HepG2 (cell line): Measurements from ENCODE around the gene CDK5RAP1. TPM values are rescaled to one million over a fixed set of nuclear protein-coding genes. Genes with fewer than 3 reads are reported as not detected.

Source experiments
- ATAC-seq: fragments of 200-7000 bp; cut with Tn5 transposase; 3 replicates; pipeline ENCODE4 v1.9.1; 2020; ENCODE audit warnings: mild to moderate bottlenecking, moderate library complexity
- BruUV-seq: library from RNA; stranded (reverse); fragments of 400-500 nt; replicated peaks from 2 replicates; lab custom pipeline; 2021; lab: Mats Ljungman, UMichigan
- CTCF ChIA-PET: fragments of 300-600 bp; formaldehyde crosslinking; extraction: SDS; loops from one replicate; lab custom pipeline; 2021; ENCODE audit warnings: low total read pairs, inconsistent platforms, low intra/inter-chr PET ratio; lab: Yijun Ruan, JAX
- POLR2A ChIA-PET: fragments of 350-600 bp; sonication (Branson Sonifier 250); formaldehyde crosslinking; loops from one replicate; lab custom pipeline; 2020; ENCODE audit warnings: antibody characterized with exemption, inconsistent platforms; lab: Yijun Ruan, JAX
- DNase-seq: peaks from one replicate; pipeline ENCODE4 v3.0.0-alpha.2; 2015; ENCODE audit warnings: low spot score
- FAIRE-seq: peaks from 3 replicates; lab custom pipeline; 2011; peaks lifted over from hg19 to GRCh38; lab: Jason Lieb, UNC
- H2AFZ ChIP-seq: one replicate; pipeline ENCODE4 v1.6.1; 2011; ENCODE audit warnings: low read length, inconsistent platforms
- H3K27ac ChIP-seq: fragments of 300-600 bp; 3 replicates; pipeline ENCODE4 v1.8.0; 2011; ENCODE audit warnings: mixed run types, mild to moderate bottlenecking, mixed read lengths, low read length, inconsistent platforms; ENCODE audit not compliant: insufficient read depth; ENCODE audit errors: extremely low read length
- H3K27me3 ChIP-seq, 2 experiments: fragments of 200-600 bp in 1 of 2; 2 replicates in 1 of 2; 3 replicates in 1 of 2; pipeline versions ENCODE4 v1.6.0 to v1.8.0; 2011; ENCODE audit warnings: low read length in 2 of 2, mild to moderate bottlenecking in 2 of 2, moderate library complexity in 2 of 2, inconsistent platforms in 1 of 2; ENCODE audit not compliant: insufficient read depth in 2 of 2, control insufficient read depth in 1 of 2
- H3K36me3 ChIP-seq, 2 experiments: fragments of 200-600 bp in 1 of 2; replicated peaks in 1 of 2; 2 replicates in 1 of 2; 3 replicates in 1 of 2; pipeline versions ENCODE4 v1.5.1 to v1.8.0; 2011; ENCODE audit warnings: low read length in 2 of 2, inconsistent platforms in 1 of 2; ENCODE audit not compliant: insufficient read depth in 2 of 2, control insufficient read depth in 1 of 2
- H3K4me1 ChIP-seq: 2 replicates; pipeline ENCODE4 v1.5.1; 2012; ENCODE audit warnings: low read length, inconsistent platforms; ENCODE audit not compliant: insufficient read depth
- H3K4me2 ChIP-seq: 2 replicates; pipeline ENCODE4 v1.6.0; 2011; ENCODE audit warnings: low read depth, low read length, inconsistent platforms
- H3K4me3 ChIP-seq, 3 experiments: fragments of 200-600 bp in 1 of 3; sonication (generic), shearing (Covaris generic) in 1 of 3; replicated peaks in 1 of 3; 2 replicates each; pipeline ENCODE4 v1.5.1; 2011 to 2016; ENCODE audit warnings: low read length in 3 of 3, inconsistent platforms in 2 of 3, low read depth in 2 of 3, mild to moderate bottlenecking in 2 of 3, control low read depth in 1 of 3, mixed read lengths in 1 of 3; ENCODE audit not compliant: insufficient read depth in 1 of 3
- H3K79me2 ChIP-seq: one replicate; pipeline ENCODE4 v1.6.1; 2011; ENCODE audit warnings: low read length, inconsistent platforms; ENCODE audit not compliant: insufficient read depth
- H3K9ac ChIP-seq: 2 replicates; pipeline ENCODE4 v1.6.0; 2011; ENCODE audit warnings: mild to moderate bottlenecking, low read depth, low read length, inconsistent platforms; ENCODE audit not compliant: insufficient read depth
- H3K9me3 ChIP-seq: 2 replicates; pipeline ENCODE4 v1.5.1; 2012; ENCODE audit warnings: mild to moderate bottlenecking, low read length
- H4K20me1 ChIP-seq: 2 replicates; pipeline ENCODE4 v1.6.0; 2011; ENCODE audit warnings: inconsistent platforms, mild to moderate bottlenecking, low read length, moderate library complexity; ENCODE audit not compliant: insufficient read depth
- CHD4 ChIP-seq: fragments of 200-600 bp; sonication (generic); IDR thresholded peaks from 2 replicates; pipeline ENCODE4 v1.7.0; 2017; ENCODE audit warnings: mild to moderate bottlenecking, low read length, borderline replicate concordance
- ELF4 ChIP-seq: sonication (generic); formaldehyde crosslinking; IDR thresholded peaks from 2 replicates; pipeline ENCODE4 v1.5.0; 2020; ENCODE audit warnings: missing genetic modification reagents, mild to moderate bottlenecking, moderate library complexity, borderline replicate concordance
- EP300 ChIP-seq, 3 experiments: sonication (generic) in 1 of 3; formaldehyde crosslinking in 1 of 3; IDR thresholded peaks; 2 replicates each; pipeline versions ENCODE4 v1.5.1 to v1.6.1; 2011 to 2020; ENCODE audit warnings: low read depth in 2 of 3, low read length in 2 of 3, borderline replicate concordance in 1 of 3, improper control_type of control experiment in 1 of 3, mild to moderate bottlenecking in 1 of 3, missing genetic modification reagents in 1 of 3, moderate library complexity in 1 of 3
- FOXK1 ChIP-seq: sonication (generic); formaldehyde crosslinking; IDR thresholded peaks from 2 replicates; pipeline ENCODE4 v1.4.0; 2020; ENCODE audit warnings: low read depth, missing genetic modification reagents, borderline replicate concordance
- HMGXB3 ChIP-seq: sonication (generic); formaldehyde crosslinking; IDR thresholded peaks from 2 replicates; pipeline ENCODE4 v1.4.0; 2020; ENCODE audit warnings: missing genetic modification reagents, borderline replicate concordance
- NRL ChIP-seq: sonication (generic); formaldehyde crosslinking; IDR thresholded peaks from 2 replicates; pipeline ENCODE4 v1.5.0; 2020; ENCODE audit warnings: missing genetic modification reagents, mild to moderate bottlenecking, moderate library complexity, borderline replicate concordance
- SAP130 ChIP-seq: IDR thresholded peaks from 2 replicates; pipeline ENCODE4 v1.6.1; 2016; ENCODE audit warnings: low read depth
- ZBTB21 ChIP-seq: sonication (generic); formaldehyde crosslinking; IDR thresholded peaks from 2 replicates; pipeline ENCODE4 v1.4.0; 2020; ENCODE audit warnings: missing genetic modification reagents
- ZBTB25 ChIP-seq: IDR thresholded peaks from 2 replicates; pipeline ENCODE4 v1.6.1; 2018; ENCODE audit warnings: missing genetic modification reagents
- ZGPAT ChIP-seq: IDR thresholded peaks from 2 replicates; pipeline ENCODE4 v1.6.1; 2016; ENCODE audit warnings: mild to moderate bottlenecking
- ZNF414 ChIP-seq: sonication (generic); formaldehyde crosslinking; IDR thresholded peaks from 2 replicates; pipeline ENCODE4 v1.5.0; 2020; ENCODE audit warnings: missing genetic modification reagents
- ZNF629 ChIP-seq: sonication (generic); formaldehyde crosslinking; conservative IDR thresholded peaks from 2 replicates; pipeline ENCODE4 v1.5.0; 2020; ENCODE audit warnings: missing genetic modification reagents
- WGBS: methylation state at CpG from one replicate; pipeline ENCODE4 v1.1.6; 2017; ENCODE audit warnings: low lambda C conversion rate; 5-methylcytosine and 5-hydroxymethylcytosine counted together
- in situ Hi-C: cut with HindIII; loops from 2 replicates; pipeline ENCODE4 v1.10.0; 2017; ENCODE audit warnings: low pct_unique_long_range_greater_than_20kb; ENCODE audit not compliant: extremely low pct_ligation_motif_present
- intact Hi-C: fragments of 100-400 bp; cut with micrococcal nuclease; formaldehyde crosslinking; loops from one replicate; pipeline ENCODE4 v1.10.0; 2022; ENCODE audit not compliant: unreplicated experiment
- polyA plus RNA-seq, 8 experiments: library from polyadenylated mRNA; depleted of rRNA in 3 of 8; stranded (reverse) in 7 of 8; unstranded in 1 of 8; fragments of >200 nt; fragmentation: Illumina TruSeq in 4 of 8; extraction: Trizol in 4 of 8; gene quantifications; 2 replicates each; pipeline versions ENCODE4 v1.2.1 to v1.2.3, GENCODE V29; 2011 to 2016; ENCODE audit warnings: low read depth in 4 of 8, missing spikeins in 1 of 8, mixed read lengths in 1 of 8; ENCODE audit not compliant: insufficient read depth in 1 of 8
- total RNA-seq, 5 experiments: library from RNA; depleted of rRNA; stranded (reverse); fragments of >200 nt; fragmentation: Illumina TruSeq; extraction: Trizol; gene quantifications; 2 replicates each; pipeline ENCODE4 v1.2.3, GENCODE V29; 2016; ENCODE audit warnings: low read depth in 1 of 5

The CDK5RAP1 gene
- total and polyA plus RNA-seq, 2 of the 13 experiments (the other 11 are each of a cell fraction or from before 2014, with no cell fraction given): 53.6 to 98.2 TPM

DNA sequence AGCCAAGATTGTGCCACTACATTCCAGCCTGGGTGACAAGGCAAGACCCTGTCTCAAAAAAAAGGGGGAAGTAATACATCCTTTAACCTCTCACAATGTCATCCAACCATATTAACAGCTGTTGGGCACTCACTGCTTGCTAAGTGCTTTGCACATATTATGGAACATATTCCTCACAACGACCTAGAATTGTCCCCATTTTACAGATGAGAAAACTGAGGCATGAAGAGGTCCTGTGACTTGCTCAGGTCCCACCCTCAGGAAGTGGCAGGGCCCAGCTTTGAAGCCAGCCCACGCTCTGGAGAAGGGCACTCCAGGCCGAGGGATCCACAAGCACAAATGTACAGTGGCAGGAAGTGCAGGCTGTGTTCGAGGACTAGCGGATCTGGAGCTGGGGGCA is 85.0 kb downstream of the CDK5RAP1 start:
- ATAC-seq (no peak), FAIRE-seq (no peak), DNase-seq (no peak)
- Histone ChIP-seq H3K4me3 (no peak overlapping the region), H4K20me1 (no peaks in the 10 kb centered on the region), H3K9me3 (no peaks in the 10 kb centered on the region), H3K4me2 (no peak overlapping the region), H2AFZ (no peak overlapping the region), H3K4me1 (peaks cover 13% of the 10 kb centered on the region), H3K79me2 (no peaks in the 10 kb centered on the region), H3K27ac (no peak overlapping the region), H3K27me3 (peaks cover 17 to 72% of the 10 kb centered on the region in 2 experiments), H3K36me3 (no peaks in the 10 kb centered on the region), H3K9ac (no peak overlapping the region)
- ChIA-PET CTCF (no interaction called here), POLR2A (no interaction called here)
- no TSS peak for BruUV-seq
- TF ChIP-seq EP300 (IDR thresholded peaks at IDR 0.05; ENCODE audit: low read depth in 2 of 2, low read length in 2 of 2) (no peak), EP300 (CRISPR knock-in tag; IDR thresholded peaks at IDR 0.05; ENCODE audit: borderline replicate concordance) (no peak), ZBTB21 (no peak), ELF4 (CRISPR knock-in tag) (no peak), ZGPAT (CRISPR knock-in tag) (no peak), FOXK1 (CRISPR knock-in tag) (no peak), CHD4 (peak; percentile 60; the same call in 1 of the 2 replicates), NRL (CRISPR knock-in tag) (0 out of 2 replicates have a peak, but pooled peaks have one; percentile 7), ZNF629 (peak; percentile 91), HMGXB3 (no peak), SAP130 (CRISPR knock-in tag) (no peak), ZBTB25 (CRISPR knock-in tag) (no peak), ZNF414 (CRISPR knock-in tag) (no peak)
- intact Hi-C loops: no loop called here
- in situ Hi-C loops: no loop called here
- 31% methylated on average over 5 of the region's 5 CpGs for WGBS
